ENCODE data around the gene LY6G5B.
"Not testable (repeated sequence)": the region's sequence is repeated elsewhere in the genome, so short reads cannot be mapped to it uniquely, and the experiment has no call there.

LY6G5B gene

DNA sequence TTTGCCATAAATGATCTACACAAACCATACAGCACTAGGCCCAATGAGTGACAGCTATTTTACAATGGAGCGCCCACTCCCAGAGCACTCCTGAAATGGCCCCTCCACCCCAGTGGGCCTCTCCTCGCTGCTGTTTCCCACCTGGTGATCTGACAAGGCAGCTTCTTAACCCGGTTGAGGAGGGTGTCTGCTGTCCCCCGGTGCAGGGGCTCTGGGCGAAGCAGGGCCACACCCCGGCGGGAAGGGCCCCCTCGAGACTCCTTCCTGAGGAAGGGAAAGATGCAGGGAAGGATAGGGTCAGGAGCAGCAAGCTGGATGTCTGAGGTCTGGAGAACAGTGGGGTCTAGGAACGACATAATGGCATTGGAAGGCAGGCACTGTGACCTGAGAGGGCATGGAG, 23.1 kb downstream of the LY6G5B start:
- DNase-seq: no peak

DNA sequence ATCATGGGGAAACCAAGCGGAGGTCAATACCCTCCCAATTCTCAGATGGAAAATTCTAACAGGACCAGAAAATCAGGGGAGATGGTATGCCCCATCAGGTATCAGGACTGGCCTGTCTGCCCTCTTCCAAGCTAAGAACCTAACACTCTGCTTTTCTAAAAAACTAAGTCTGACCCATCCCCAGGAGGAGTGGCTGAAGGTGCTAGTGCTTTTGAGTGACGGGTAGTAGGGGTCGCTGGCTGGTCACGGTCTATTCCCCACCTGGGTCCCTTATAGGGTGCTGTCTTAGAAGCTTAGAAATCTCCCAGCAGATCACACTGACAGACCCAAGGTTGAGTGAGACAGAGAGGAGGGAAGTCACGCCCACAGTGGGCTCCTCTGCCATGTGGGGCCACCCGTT, 23.8 kb downstream of the LY6G5B start:
- DNase-seq: no peak

DNA sequence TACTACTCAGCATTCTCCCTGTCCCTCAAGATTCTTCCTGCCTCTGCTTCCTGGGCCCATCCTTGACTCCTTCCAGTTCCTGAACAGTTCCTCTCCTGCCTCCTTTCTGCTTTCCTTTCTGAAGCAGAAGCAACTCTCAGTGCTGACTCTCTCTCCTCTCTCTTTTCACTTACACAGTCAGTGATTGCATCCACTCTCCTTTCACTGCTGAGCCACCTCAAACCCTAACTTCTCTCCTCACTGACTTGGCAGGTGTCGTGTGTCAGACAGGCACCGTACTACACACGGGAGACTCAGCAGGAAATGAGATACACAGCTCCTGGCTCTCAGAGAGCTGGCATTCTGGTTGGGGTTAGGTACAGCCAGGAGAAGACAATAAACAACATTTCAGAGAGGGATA, 27.8 kb downstream of the LY6G5B start:
- DNase-seq: no peak

DNA sequence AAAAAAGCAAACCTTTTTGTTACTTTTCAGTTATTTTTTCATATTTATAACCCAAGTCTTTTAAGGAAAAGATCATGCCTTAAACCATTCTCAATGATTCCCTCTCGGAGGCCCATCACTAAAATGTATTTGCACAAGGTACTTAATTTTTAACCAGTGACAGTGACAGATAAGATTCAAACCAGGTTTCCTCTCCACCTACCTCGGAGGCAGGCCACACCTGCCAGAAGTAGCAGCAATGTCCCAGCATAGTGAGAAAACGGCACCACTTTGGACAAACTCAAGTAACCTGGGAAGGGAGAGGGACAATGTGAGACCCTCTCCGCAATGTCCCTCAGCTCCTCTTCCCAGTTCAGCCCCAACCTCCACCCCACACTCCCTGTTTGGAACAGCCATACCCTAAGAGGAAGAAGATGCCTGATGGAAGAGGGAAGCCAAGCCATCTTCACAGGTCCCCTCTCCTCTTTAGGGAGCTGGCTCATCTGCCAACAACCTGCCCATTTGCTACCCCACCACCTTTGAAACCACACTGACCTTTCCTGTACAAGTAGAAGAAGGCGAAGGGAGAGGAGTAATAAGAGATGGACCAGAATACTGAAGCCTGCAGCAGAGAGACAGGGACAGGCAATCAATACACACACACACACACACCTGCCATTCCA, 31.1 kb downstream of the LY6G5B start:
- DNase-seq: no peak

DNA sequence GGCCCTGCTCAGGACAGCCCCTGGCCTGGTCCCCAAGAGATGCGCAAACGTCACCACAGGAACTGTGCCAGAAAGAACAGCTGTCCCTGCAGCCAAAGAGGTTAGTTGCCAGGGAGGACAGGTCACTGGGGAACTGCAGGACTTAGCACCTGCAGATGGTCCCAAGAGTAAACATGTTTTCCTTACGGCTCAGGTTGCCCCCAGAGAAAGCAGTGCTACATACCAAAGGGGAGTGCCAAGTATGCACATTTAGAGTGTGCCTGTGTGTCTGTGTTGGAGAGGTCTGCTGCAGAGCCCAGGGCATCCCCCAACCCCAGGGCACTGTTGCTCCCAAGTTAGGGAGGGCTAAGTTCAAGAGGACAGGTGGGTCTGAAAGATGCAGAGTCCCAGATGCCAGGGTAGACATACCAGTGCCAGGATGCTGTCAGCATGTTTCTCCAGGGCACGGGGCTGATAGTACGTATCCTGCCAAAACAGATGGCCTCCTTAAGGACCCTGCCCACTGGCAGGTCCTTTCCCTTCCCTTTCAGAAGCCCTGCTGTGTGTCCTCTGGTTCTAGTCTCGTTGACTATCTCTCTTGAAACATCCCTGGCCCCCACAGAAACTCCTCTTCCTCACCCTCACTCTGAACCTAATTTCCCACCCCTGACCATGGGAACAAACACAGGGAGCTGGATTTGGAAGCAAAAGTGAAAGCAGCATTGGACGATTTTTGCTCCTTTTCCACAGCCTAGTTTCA, 32.1 kb downstream of the LY6G5B start:
- DNase-seq: no peak

DNA sequence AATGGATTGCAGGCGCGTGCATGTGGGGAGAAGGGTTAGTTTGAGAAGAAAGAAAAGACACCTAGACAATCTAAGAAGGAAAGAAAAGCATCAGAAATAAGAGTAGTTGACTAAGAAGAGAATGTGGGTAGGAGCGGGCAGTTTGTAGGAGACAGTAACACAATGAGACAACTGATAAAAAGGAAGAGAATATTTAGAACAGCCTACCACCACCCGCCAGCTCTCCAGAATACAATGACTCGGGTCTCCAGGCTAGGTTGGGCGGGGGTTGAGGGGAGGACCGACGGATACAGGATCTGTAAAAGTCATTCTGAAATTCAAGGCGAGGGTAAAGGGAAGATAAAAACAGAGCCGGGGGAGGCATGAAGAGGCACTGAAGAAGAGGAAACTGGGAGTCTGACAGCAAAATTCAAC, 32.6 kb downstream of the LY6G5B start:
- DNase-seq: no peak

DNA sequence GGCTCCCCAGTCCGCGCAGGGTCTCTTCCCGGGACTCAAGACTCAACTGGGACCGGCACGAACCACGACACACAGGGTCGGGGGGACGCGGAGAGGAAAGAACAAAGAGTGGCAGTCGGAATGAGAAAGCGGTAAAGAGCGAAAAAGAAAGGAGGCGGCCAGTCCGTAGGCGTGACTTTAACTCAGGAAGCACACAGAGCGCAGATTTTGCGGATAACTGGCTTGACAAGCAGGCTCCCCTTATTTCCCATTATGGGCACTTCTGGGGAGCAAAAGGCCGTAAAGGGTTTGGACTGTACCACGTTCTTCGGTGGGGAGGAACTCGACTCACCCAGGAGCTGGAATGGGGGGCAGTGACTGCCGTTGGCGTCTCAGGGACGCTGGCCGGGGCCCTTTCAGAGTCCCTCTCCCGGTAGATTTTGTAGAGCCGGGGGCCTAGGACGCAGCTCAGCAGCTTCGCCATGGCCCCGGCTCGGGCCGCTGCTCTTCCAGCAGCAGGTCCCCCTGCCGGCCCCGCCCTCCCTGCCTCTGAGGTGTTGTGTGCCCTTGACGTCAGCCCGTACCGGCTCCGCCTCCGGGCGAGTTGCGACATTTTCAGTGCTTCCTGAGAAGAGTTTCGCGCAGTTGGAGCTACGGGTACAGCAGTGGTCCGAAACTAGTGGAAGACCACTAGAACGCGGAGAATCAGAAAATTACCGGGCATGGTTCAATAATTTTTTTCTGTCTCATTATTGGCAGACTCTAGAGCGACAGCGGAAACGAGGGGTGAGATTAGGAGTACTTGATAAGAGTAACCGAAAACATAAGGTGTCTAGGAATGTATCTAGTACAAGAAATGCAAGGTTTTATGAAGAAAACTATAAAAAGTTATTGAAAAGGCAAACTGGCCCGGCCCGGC, 33.3 kb downstream of the LY6G5B start, which contains the start of gene ABHD16A:
Gene ABHD16A (minus strand): TSS at position 506 of the 898 bp plus-strand sequence. CDS start 43 bp downstream, at position 463.
- DNase-seq: peak; percentile 98

DNA sequence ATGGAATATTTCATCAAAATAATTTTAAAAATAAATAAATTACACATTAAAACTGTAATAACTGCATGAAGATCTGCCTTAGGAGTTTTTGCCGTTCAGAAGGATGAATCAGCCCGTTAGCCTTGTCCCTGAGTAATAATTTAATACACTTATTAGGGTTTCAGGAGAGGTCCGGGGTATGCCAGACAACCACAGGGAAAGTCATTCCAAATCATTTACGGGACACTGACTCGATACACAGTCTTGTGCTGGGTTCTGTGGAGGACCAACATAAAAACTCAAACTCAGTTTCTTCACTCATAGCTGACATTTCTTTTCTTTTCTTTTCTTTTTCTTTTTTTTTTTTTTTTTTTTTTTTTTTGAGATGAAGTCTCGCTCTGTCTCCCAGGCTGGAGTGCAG, 36.2 kb downstream of the LY6G5B start:
- DNase-seq: no peak

DNA sequence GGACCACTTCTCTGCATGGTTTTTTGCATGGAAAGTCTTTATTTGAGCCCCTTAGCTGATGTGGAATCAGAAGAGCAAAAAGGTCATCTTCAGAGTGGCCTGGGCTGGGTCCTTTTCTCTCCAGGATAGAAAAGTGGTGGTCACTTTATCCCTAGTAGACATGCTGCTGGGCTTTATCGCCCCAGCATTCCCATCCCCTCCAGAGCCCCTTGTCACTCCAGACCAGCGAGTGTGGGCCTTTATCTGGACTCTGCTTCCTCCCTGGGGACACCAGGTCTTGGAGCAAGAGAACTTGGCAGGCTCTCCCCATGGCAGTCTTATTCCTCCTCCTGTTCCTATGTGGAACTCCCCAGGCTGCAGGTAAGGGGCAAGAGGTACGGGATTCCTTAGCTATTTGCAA, 36.8 kb downstream of the LY6G5B start, which contains the start of gene LY6G6F:
Gene LY6G6F (plus strand): TSS at position 268 of the 400 bp plus-strand sequence. CDS start 41 bp downstream, at position 309.
- no peak for DNase-seq

DNA sequence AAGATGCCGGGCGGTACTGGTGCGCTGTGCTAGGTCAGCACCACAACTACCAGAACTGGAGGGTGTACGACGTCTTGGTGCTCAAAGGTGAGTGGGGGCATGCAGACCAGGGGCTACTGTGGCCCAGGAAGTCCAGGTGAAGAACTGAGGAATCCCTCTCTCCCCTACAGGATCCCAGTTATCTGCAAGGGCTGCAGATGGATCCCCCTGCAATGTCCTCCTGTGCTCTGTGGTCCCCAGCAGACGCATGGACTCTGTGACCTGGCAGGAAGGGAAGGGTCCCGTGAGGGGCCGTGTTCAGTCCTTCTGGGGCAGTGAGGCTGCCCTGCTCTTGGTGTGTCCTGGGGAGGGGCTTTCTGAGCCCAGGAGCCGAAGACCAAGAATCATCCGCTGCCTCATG, 37.9 kb downstream of the LY6G5B start:
- no peak for DNase-seq

DNA sequence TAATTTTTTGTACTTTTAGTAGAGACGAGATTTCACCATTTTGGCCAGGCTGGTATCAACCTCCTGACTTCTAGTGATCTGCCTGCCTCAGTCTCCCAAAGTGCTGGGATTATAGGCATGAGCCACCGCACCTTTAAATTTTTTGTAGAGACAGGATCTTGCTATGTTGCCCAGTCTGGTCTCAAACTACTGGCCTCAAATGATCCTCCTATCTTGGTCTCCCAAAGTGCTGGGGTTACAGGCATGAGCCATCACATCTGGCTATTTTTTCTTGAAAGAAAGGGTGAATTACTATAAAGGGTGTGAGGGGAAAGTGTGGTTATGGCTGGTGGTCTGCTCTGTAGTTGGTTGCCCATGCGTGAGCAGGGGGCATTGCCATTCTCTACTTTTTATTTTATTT, 38.4 kb downstream of the LY6G5B start:
- no peak for DNase-seq

DNA sequence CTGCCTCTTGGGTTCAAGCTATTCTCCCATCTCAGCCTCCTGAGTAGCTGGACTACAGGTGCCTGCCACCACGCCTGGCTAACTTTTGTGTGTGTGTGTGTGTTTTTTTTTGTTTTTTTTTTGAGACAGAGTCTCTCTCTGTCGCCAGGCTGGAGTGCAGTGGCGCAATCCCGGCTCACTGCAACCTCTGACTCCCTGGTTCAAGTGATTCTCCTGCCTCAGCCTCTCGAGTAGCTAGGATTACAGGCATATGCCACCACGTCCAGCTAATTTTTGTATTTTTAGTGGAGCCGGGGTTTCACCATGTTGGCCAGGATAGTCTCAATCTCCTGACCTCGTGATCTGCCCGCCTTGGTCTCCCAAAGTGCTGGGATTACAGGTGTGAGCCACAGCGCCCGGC, 39.4 kb downstream of the LY6G5B start:
- not testable (repeated sequence) for DNase-seq

DNA sequence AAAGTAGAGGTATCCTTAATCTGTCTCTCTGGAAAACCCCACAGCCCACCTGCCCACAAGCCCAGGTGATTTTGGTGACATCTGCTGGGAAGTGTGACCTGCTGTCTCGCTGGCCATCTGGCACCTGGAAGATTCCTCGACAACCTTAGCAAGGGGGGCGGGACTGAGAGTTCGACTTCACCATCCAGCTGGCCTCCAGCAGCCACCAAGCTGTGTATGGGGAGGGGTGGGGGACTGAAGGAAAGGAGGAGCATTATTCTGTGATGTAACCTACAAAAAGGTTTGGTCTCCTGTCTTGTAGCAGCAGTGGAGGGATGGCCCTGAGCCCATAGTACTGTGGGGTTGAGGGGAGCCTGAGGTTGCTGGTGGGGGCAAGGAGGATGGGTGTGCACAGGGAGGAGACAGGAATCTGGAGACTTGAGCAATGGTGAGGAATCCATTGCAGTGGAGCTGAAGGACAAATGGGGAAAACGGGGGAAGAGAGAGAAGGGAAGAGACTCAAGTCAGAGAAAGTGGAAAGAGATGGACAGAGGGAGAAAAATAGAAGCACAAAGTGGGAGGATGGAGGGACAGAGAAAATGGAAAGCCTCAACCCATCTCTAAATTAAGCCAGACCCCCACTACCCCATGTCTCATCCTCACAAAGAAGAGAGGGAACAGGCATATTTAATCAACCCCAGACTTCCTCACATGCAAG, 40.9 kb downstream of the LY6G5B start:
- DNase-seq: no peak

DNA sequence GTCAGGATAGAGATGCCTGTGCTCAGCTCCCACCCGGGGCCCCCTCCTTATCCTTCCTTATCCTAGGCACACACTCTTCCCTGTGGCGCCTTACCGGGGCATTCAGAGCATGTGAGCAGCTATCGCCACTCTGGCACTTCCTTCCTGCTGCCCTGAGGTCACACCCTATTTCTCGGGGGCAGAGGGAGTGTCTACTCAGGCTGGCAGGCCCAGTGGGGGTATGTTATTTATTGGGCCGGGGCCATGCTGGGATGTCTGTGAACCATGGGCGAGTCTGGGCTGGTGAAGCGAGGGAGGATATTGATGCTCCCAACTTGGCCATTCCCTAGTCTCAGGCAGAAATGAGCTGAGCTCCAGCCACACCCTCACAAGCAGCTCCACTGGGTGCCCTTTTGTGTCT, 41.5 kb downstream of the LY6G5B start:
- DNase-seq: no peak

DNA sequence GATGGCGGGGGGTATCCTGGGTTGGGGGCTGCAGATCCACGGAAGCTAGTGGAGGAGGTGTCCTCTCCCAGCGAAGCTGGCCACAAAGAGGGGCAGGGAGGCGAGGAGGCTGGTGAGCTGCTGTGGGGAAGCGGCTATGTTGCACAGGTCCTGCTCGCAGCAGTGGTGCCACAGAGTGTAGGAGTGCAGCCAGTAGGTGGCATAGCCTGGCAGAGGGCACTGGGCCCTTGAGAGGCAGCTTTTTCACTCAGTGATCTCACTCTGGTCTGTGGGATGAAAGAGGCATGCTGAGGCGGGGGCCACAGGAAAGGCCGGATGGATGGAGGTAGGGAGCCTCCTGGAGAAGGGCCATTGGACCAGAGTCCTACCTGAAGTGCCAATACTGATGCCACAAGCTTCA, 42.5 kb downstream of the LY6G5B start:
- peak; percentile 31 for DNase-seq

DNA sequence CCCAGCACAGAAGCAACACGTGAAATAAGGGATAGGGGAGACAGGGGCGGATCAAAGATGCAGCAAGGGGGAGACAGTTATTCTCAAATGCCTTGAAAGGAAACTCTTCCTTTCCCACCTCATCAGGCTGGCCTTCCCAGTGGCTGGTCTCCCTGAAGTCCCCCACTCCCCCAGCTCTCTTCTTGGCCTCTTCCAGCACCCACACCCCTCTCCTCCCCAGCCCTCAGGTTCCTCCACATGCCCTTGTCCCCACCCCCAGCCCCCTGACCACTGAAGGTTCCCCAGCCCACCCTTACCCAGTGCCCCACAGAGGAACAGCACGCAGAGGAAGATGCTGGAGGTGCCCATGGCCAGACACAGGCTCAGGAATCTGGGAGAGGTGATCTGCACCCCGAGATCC, 43.7 kb downstream of the LY6G5B start:
- no peak for DNase-seq

DNA sequence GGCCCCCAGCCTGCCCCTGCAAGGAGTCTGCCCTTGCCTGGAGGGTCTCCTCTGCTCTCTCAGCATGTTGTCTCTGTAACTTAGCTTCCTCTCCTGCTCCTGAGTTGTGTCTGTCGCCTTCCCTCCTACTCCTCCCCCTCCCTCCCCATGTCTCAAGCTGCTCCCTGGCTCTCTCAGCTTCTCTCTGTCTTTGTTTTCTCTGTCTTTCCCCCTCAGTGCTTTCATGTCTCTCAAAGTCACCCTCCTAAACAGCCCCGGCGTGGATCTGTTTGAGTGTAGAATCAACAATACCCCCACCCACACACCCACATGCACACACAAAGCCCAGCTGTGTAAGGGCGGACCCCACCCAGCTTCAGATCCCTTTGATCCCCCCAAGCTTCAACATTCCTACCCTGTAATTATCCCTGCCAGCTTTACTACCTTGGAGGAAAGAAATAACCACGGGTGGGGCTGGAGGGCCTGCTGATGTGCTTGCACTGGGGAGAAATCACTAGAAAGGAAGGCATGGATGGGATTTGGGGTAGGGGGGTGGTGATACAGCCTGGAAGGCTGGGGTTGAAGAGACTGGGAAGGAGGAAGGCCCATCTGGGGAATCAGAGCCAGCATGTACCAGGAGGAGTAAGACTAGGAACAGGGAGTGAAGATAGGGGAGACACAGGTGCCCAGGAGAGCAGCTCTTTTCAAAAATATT, 44.4 kb downstream of the LY6G5B start:
- no peak for DNase-seq

DNA sequence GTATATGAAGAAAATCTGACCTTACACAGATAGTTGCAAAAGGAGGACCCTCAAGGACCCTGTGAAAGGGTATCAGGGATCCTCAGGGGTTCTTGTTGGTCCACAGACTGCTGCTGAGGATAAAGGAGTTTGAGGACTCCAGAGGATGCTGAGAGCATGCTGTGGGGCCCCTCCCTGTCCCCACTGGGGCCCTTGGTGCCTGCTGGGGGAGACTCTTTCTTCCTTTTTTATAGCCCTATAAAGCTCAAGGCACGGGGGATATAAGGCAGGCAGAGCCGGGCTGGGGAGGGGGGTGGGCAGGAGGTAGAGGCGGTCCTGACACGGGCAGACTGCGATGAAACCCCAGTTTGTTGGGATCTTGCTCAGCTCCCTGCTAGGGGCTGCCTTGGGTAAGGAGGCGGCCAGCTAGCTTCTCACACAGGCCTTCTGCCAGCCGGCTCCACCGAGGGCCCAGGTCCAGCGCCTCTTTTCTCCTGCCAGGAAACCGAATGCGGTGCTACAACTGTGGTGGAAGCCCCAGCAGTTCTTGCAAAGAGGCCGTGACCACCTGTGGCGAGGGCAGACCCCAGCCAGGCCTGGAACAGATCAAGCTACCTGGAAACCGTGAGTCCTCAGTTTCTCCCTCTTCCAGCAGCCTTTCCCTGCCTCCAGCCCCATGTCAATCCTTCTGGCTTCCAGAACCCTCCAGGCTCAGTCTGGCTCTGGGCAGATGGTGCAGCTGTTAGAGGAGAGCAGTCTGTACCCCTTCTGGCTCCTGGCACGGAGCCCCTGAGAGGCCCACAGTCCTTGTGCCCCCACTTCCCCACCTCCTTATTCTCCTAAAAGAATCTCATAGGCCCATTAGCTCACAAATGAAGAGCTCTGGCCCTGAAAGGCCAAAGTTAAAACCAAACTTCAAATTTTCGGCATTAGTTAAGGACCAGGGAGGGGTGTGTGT, 45.5 kb downstream of the LY6G5B start, which contains the start of gene LY6G6D:
Gene LY6G6D (plus strand): TSS at position 327 of the 937 bp plus-strand sequence. CDS start 8 bp downstream, at position 335.
- DNase-seq: no peak

DNA sequence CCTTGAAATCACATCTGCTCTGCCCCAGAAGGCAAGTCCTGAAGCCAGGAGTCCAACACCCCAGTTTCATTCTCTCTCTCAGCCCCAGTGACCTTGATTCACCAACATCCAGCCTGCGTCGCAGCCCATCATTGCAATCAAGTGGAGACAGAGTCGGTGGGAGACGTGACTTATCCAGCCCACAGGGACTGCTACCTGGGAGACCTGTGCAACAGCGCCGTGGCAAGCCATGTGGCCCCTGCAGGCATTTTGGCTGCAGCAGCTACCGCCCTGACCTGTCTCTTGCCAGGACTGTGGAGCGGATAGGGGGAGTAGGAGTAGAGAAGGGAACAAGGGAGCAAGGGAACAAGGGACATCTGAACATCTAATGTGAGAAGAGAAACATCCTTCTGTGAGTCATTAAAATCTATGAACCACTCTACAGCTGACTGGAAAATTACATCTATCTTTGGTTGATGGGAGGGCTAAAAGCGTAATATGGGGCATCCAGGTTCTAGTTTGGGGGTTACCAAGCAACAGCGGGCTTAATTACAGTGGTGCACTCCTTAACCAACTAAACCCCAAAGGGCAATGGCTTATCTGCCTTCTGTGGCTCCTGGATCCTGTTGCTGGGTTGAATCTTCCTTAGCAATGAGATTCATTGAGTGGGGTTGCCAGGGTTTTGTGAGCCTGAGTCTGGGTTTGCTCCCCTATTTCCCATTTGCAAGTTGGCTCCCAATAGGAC, 47.9 kb downstream of the LY6G5B start:
- DNase-seq: no peak

DNA sequence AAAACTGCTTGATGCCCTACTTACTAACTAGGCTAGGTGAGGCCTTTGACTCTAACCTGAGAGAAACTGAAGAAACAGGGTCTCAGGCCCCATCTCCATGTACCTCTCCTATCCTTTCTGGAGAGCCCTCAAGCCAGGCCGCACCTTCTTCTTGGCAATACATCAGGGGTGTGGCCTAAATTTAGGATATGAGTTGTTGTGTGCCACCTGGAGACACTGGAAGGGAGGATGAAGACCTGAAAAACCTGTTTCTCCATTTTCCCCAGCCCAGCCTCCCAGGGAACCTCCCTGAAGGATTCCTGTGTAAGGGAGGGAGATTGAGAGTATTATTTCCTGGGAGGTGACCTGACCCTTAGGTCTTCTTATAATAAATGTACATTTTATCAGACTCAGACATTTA, 48.5 kb downstream of the LY6G5B start:
- DNase-seq: no peak

All from CD4-positive, alpha-beta T cell treated with Interleukin-12 subunit alpha and Interleukin-12 subunit beta, for 1 hour (primary cell).